ENCODE measurements around the gene PLAAT1.

GRCh38 chr3:193236599-193236998 lies 4.4 kb upstream of the PLAAT1 start:
- TF ChIP-seq CTCF (IDR thresholded peaks at IDR 0.05) (no peak), EP300 (IDR thresholded peaks at IDR 0.05) (no peak)
